Heart left ventricle (tissue), 16 donors: Measurements from ENCODE around the gene RASSF5. TPM values are rescaled to one million over a fixed set of nuclear protein-coding genes. Genes with fewer than 3 reads are reported as not detected.

Experiments
- ATAC-seq, 4 donors: fragments of 200-7000 bp; cut with Tn5 transposase; one replicate each; pipeline ENCODE4 v1.9.1; 2020 to 2022; ENCODE audit warnings: moderate library complexity in 4 of 4, mild to moderate bottlenecking in 3 of 4, moderate number of reproducible peaks in 1 of 4
- DNase-seq, 5 donors: peaks; one replicate each; pipeline ENCODE4 v3.0.0-alpha.2; 2020
- H3K27ac ChIP-seq, 12 donors: fragments of 200-600 bp; sonication (generic) in 4 of 12; one replicate each; pipeline versions ENCODE4 v1.5.0 to v1.8.0; 2016 to 2022; ENCODE audit warnings: mild to moderate bottlenecking in 2 of 12
- H3K27me3 ChIP-seq, 9 donors: fragments of 200-600 bp; sonication (generic) in 2 of 9; one replicate each; pipeline versions ENCODE4 v1.5.1 to v1.8.0; 2016 to 2022; ENCODE audit warnings: mild to moderate bottlenecking in 3 of 9
- H3K36me3 ChIP-seq, 9 donors: fragments of 200-600 bp; sonication (generic) in 2 of 9; one replicate each; pipeline versions ENCODE4 v1.5.0 to v1.8.0; 2018 to 2022; ENCODE audit warnings: mild to moderate bottlenecking in 2 of 9
- H3K4me1 ChIP-seq, 12 donors: fragments of 200-600 bp; sonication (generic) in 4 of 12; one replicate each; pipeline versions ENCODE4 v1.5.0 to v1.8.0; 2016 to 2022; ENCODE audit warnings: mild to moderate bottlenecking in 3 of 12
- H3K4me3 ChIP-seq, 12 donors: fragments of 200-600 bp; sonication (generic) in 4 of 12; one replicate each; pipeline versions ENCODE4 v1.5.0 to v1.8.0; 2017 to 2022; ENCODE audit warnings: mild to moderate bottlenecking in 9 of 12, moderate library complexity in 4 of 12
- H3K9me3 ChIP-seq, 12 donors: fragments of 200-600 bp; sonication (generic) in 4 of 12; one replicate each; pipeline versions ENCODE4 v1.5.0 to v1.8.0; 2016 to 2022; ENCODE audit warnings: mild to moderate bottlenecking in 1 of 12
- POLR2A ChIP-seq, 2 donors: fragments of 450-650 bp; IDR thresholded peaks; one replicate each; pipeline ENCODE4 v1.6.1; 2017; ENCODE audit warnings: antibody characterized with exemption in 2 of 2, mild to moderate bottlenecking in 2 of 2, moderate library complexity in 2 of 2
- WGBS, 4 donors: extraction: QIAGEN DNeasy Blood & Tissue Kit in 2 of 4; methylation state at CpG; one replicate each; pipeline versions ENCODE4 v1.1.5 to v1.1.7; 2013 to 2018; 5-methylcytosine and 5-hydroxymethylcytosine counted together
- intact Hi-C, 10 donors: fragments of 100-400 bp; cut with DNase I; formaldehyde crosslinking; loops; one replicate each; pipeline versions ENCODE4 v1.11.1 to v1.14.2; 2022
- polyA plus RNA-seq, 2 donors: library from polyadenylated mRNA; stranded (reverse); fragments of 200-250 nt; gene quantifications; one replicate each; pipeline ENCODE4 v1.2.3, GENCODE V29; 2013
- total RNA-seq, 9 donors: library from RNA; depleted of rRNA in 2 of 9; stranded (reverse); fragments of >200 nt in 2 of 9; fragmentation: NEBNext Ultra II Directional in 3 of 9; extraction: Animal tissue kit (Norgen Biotek cat#: 25700) in 3 of 9; gene quantifications; one replicate each; pipeline versions ENCODE4 v1.1.0 to v1.2.4, GENCODE V29; 2016 to 2023
- TF ChIP-seq, protein P1 (sequence below), 12 donors: fragments of 200-600 bp; sonication (generic) in 4 of 12; IDR thresholded peaks; one replicate each; pipeline versions ENCODE4 v1.5.0 to v1.8.0; 2018 to 2022; ENCODE audit warnings: antibody characterized with exemption in 12 of 12, mild to moderate bottlenecking in 5 of 12
- donor health status: ischemic (EF 13 %, LVEDD 7.1; RV severe dilation, severe dysfunction).
- donor health status: healthy with polysubstance abuse.
- donor health status: DM: no; HTN: yes; CAD: no.
- donor health status: DM: no; HTN: no; CAD: no.
- donor health status: ischemic (EF 25% LVEDD 6.9; RV normal size, moderate dysfunction).
- donor health status: ischemic (EF 25% LVEDD 5.7; RV mildly dilated, moderate dysfunction).
- donor health status: healthy.
- donor health status: DM: yes; HTN: yes; CAD: no.
- donor health status: ischemic (EF 35%, LVEDD 5.7; RV mildly dilated, moderate dysfunction).
- donor health status: nonischemic (EF 11% LVEDD 7.7; RV severe dilation, severe dysfunction).
- donor health status: DM: yes; HTN: yes; CAD: no.
- donor health status: PGD.
- donor health status: ischemic (EF 29% LVEDD 5.4; RV normal size, mild dysfunction).
- donor health status: nonischemic (EF 23%, LVEDD 6.1; RV moderate dilation, normal function).

Gene RASSF5
- total and polyA plus RNA-seq, 11 donors, result 1.3 to 27.4 (median 5.6) TPM

DNA sequence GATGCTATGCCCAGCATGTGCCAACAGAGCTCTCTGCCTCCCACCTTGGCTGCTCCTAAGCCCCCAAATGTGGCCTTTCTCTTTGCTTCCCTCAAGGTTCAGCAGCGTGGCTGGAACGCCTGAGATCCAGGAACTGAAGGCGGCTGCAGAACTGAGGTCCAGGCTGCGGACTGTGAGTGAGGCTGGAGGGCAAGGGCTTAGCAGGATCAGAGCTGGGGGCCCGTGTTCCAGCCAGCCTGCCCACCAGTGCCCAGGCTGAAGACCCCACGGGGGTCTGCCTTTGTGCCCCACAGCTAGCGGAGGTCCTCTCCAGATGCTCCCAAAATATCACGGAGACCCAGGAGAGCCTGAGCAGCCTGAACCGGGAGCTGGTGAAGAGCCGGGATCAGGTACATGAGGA is 22.4 kb upstream of the RASSF5 start:
- no peak overlapping the region for H3K4me3 ChIP-seq
- H3K36me3 ChIP-seq, result peaks cover 0 to 62% (median 0%) of the 10 kb centered on the region in 9 donors
- no peak overlapping the region for H3K27ac ChIP-seq
- 91 to 98% (median 93%) methylated on average over 7 to 10 of the region's 10 CpGs for WGBS, 4 donors
- no peak for TF ChIP-seq POLR2A (IDR thresholded peaks at IDR 0.05)
- TF ChIP-seq, protein P1, sequence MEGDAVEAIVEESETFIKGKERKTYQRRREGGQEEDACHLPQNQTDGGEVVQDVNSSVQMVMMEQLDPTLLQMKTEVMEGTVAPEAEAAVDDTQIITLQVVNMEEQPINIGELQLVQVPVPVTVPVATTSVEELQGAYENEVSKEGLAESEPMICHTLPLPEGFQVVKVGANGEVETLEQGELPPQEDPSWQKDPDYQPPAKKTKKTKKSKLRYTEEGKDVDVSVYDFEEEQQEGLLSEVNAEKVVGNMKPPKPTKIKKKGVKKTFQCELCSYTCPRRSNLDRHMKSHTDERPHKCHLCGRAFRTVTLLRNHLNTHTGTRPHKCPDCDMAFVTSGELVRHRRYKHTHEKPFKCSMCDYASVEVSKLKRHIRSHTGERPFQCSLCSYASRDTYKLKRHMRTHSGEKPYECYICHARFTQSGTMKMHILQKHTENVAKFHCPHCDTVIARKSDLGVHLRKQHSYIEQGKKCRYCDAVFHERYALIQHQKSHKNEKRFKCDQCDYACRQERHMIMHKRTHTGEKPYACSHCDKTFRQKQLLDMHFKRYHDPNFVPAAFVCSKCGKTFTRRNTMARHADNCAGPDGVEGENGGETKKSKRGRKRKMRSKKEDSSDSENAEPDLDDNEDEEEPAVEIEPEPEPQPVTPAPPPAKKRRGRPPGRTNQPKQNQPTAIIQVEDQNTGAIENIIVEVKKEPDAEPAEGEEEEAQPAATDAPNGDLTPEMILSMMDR (IDR thresholded peaks at IDR 0.05), result no peak
- ATAC-seq, result no peak
- intact Hi-C loops, result loop anchor here in 2 of 10 donors (10.0 kb wide), 2 partner anchors 430 to 500 kb away; no protein-coding TSS in a partner anchor
- peak in 1 of 5 donors; percentile 15 for DNase-seq
- no peaks in the 10 kb centered on the region for H3K27me3 ChIP-seq
- peaks cover 0 to 17% (median 4%) of the 10 kb centered on the region in 12 donors for H3K4me1 ChIP-seq
- H3K9me3 ChIP-seq, result no peaks in the 10 kb centered on the region

DNA sequence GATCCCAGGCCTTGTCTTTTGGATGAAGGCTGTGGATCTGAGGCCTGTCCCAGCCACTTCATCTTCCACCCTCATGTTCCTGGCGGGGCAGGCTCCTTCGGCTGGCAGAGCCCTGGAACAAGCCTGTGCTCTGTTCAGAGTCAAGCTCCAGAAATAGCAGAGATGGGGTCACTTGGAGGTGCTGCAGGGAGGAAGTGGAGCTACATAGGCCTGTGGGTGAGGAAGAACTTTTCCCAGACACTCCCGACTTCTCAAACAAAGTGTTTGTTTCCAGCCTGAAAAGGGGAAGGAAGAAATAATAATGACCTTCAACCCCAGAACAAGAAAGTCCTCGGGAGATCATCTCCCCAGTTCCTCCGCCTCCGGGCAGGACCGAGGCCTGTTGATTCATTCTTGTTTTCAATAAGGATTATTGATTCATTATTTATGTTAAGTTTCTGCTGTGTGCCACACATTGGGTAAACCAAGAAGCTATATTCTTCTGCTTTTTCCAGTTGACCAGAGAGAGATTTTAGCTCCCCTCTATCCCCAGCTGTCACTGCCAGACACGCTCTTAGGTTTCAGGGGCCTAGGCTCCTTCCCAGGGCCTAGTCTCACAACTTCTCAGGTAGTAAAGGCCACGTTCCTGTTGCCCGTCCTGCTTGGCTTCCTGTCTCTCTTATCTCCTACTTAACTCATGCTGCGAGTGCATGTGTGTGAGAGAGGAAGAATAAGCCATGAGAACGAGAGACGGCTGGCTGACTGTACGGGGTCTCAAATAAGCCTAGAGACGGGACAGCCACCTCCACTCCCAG is 20.1 kb upstream of the RASSF5 start:
- 50 to 70% (median 64%) methylated on average over 15 of the region's 15 CpGs for WGBS, 4 donors

DNA sequence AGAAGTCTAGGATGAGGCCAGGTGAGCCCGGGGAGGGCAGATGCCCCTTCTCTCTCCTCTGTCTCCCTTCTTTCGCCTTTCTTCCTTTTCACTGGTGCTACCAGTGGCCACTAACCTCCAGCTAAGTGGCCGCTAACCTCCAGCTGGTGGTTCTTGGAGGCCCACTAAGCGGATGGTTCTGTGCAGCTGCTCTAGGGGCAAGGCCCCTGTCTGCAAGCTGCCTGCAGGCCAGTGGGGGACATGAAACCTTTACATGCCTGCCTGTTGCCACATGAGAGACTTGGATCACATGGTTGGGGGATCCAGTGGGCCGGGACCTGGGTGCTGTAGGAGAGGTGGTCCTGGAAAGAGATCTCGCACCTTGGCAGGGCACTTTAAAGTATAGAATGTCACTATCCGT is 19.4 kb upstream of the RASSF5 start:
- Histone ChIP-seq H3K27ac (no peak overlapping the region), H3K27me3 (no peaks in the 10 kb centered on the region), H3K4me3 (no peak overlapping the region), H3K9me3 (no peaks in the 10 kb centered on the region), H3K4me1 (peaks cover 0 to 24% (median 6%) of the 10 kb centered on the region in 12 donors), H3K36me3 (peaks cover 0 to 72% (median 0%) of the 10 kb centered on the region in 9 donors)
- intact Hi-C loops, result loop anchor here in 2 of 10 donors (2.0 to 10.0 kb wide), 3 partner anchors 23 to 497 kb away; no protein-coding TSS in a partner anchor
- TF ChIP-seq POLR2A (IDR thresholded peaks at IDR 0.05), result no peak
- TF ChIP-seq, protein P1 (IDR thresholded peaks at IDR 0.05), result no peak
- WGBS, 4 donors, result 94 to 95% (median 94%) methylated on average over 7 of the region's 7 CpGs
- no peak for DNase-seq
- no peak for ATAC-seq

More for the DNA sequence above, 20.1 kb upstream of the RASSF5 start:
- ATAC-seq (peak in 3 of 4 donors; percentile 39 to 85 (median 64)), DNase-seq (no peak)
- Histone ChIP-seq H3K27me3 (no peaks in the 10 kb centered on the region), H3K27ac (peak overlapping the region in 1 of 12 donors; percentile 44), H3K4me3 (no peak overlapping the region), H3K36me3 (peaks cover 0 to 72% (median 0%) of the 10 kb centered on the region in 9 donors), H3K4me1 (peaks cover 0 to 24% (median 6%) of the 10 kb centered on the region in 12 donors), H3K9me3 (no peaks in the 10 kb centered on the region)
- TF ChIP-seq, protein P1 (IDR thresholded peaks at IDR 0.05), result no peak
- no peak for TF ChIP-seq POLR2A (IDR thresholded peaks at IDR 0.05)
- intact Hi-C loops, result loop anchor here in 2 of 10 donors (10.0 kb wide), 2 partner anchors 428 to 498 kb away; no protein-coding TSS in a partner anchor

DNA sequence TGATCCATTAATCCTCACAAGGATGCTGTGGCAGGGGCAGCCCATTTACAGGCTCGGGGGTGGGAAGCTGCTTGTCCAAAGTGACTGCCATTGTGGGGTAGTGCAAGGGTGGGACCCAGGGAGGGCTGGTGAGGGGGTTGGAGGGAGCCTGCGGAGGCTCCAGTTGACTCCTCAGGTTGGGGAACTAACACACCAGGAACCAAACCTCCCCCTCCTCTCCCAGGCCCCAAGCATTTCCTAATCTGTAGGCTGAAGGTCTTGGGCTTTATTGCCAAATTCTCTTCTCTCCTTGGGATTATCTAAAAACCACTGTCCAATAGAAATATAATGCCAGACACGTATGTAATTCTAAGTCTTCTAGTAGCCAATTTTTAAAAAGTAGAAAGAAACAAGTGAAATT is 18.9 kb upstream of the RASSF5 start:
- intact Hi-C loops, result loop anchor here in 2 of 10 donors (2.0 to 10.0 kb wide), 3 partner anchors 24 to 496 kb away; no protein-coding TSS in a partner anchor
- TF ChIP-seq, protein P1 (IDR thresholded peaks at IDR 0.05), result no peak
- TF ChIP-seq POLR2A (IDR thresholded peaks at IDR 0.05), result no peak
- Histone ChIP-seq H3K36me3 (peaks cover 0 to 72% (median 0%) of the 10 kb centered on the region in 9 donors), H3K4me1 (peaks cover 0 to 24% (median 6%) of the 10 kb centered on the region in 12 donors), H3K4me3 (no peak overlapping the region), H3K27me3 (no peaks in the 10 kb centered on the region), H3K27ac (no peak overlapping the region), H3K9me3 (no peaks in the 10 kb centered on the region)
- ATAC-seq (no peak), DNase-seq (no peak)
- whole genome bisulfite sequencing, 4 donors, result 85 to 94% (median 89%) methylated on average over 3 of the region's 3 CpGs
